Measurements from ENCODE around the gene LRRC61. TPM values are rescaled to one million over a fixed set of nuclear protein-coding genes. Genes with fewer than 3 reads are reported as not detected.

The LRRC61 gene
- total RNA-seq, 2 experiments from 2014 or later: 3.1 to 5.0 TPM

GRCh38 chr7:150321788-150322113 lies 1.4 kb upstream of the LRRC61 start:
- Histone ChIP-seq H3K4me3 (ENCODE audit: low read length) (no peak overlapping the region), H3K27ac (ENCODE audit: low read depth in 1 of 2, low read length in 2 of 2) (no peak overlapping the region), H3K27me3 (ENCODE audit: control insufficient read depth in 1 of 2, insufficient read depth in 2 of 2, low read length in 2 of 2) (no peaks in the 10 kb centered on the region), H3K36me3 (ENCODE audit: insufficient read depth, low read length) (peaks cover 8% of the 10 kb centered on the region), H3K4me1 (ENCODE audit: insufficient read depth, low read length) (peaks cover 42% of the 10 kb centered on the region), H3K9me3 (ENCODE audit: control insufficient read depth in 1 of 2, insufficient read depth in 1 of 2, low read length in 2 of 2) (no peaks in the 10 kb centered on the region)
- H3K4me3 Mint-ChIP-seq: peak overlapping the region; percentile 96
- peaks cover 36% of the 10 kb centered on the region for H3K36me3 Mint-ChIP-seq (ENCODE audit: low read depth)
- TF ChIP-seq CTCF (IDR thresholded peaks at IDR 0.05): no peak
- intact Hi-C loops (cut with DNase I, micrococcal nuclease): loop anchor here in 1 of 2 experiments (5.0 kb wide), 1 partner anchor 46 kb away; the partner anchor contains the start of gene REPIN1
- POLR2A ChIA-PET: no interaction called here
- H3K27me3 Mint-ChIP-seq: no peaks in the 10 kb centered on the region
- peaks cover 37% of the 10 kb centered on the region for H3K4me1 Mint-ChIP-seq (ENCODE audit: low read depth)
- no peak for ATAC-seq (ENCODE audit: poor library complexity)
- CTCF ChIA-PET: no interaction called here
- DNase-seq: no peak
- no peaks in the 10 kb centered on the region for H3K9me3 Mint-ChIP-seq
- peak overlapping the region; percentile 92 for H3K27ac Mint-ChIP-seq

- intact Hi-C loops (cut with DNase I, micrococcal nuclease): loop anchor here in 1 of 2 experiments (5.0 kb wide), 1 partner anchor 45 kb away; the partner anchor contains the start of gene REPIN1
- POLR2A ChIA-PET: no interaction called here
- peaks cover 11% of the 10 kb centered on the region for H3K36me3 ChIP-seq (ENCODE audit: insufficient read depth, low read length)
- ATAC-seq (ENCODE audit: poor library complexity) (peak; percentile 57), DNase-seq (peak in 9 of 14 experiments; percentile 15 to 78 (median 50))
- Mint-ChIP-seq H3K4me3 (peak overlapping the region; percentile 96), H3K27me3 (no peaks in the 10 kb centered on the region), H3K36me3 (ENCODE audit: low read depth) (peaks cover 41% of the 10 kb centered on the region), H3K4me1 (ENCODE audit: low read depth) (peaks cover 40% of the 10 kb centered on the region), H3K27ac (peak overlapping the region; percentile 92), H3K9me3 (no peaks in the 10 kb centered on the region)
- no peak for TF ChIP-seq CTCF (IDR thresholded peaks at IDR 0.05)
- H3K9me3 ChIP-seq (ENCODE audit: control insufficient read depth in 1 of 2, insufficient read depth in 1 of 2, low read length in 2 of 2): no peaks in the 10 kb centered on the region
- H3K4me1 ChIP-seq (ENCODE audit: insufficient read depth, low read length): peaks cover 42% of the 10 kb centered on the region
- peak overlapping the region; percentile 97 for H3K4me3 ChIP-seq (ENCODE audit: low read length)
- no peaks in the 10 kb centered on the region for H3K27me3 ChIP-seq (ENCODE audit: control insufficient read depth in 1 of 2, insufficient read depth in 2 of 2, low read length in 2 of 2)
- CTCF ChIA-PET: interaction anchor here (1.2 kb wide), 1 partner anchor 84 kb away, joined by 3 read pairs; no protein-coding TSS in a partner anchor
- H3K27ac ChIP-seq (ENCODE audit: low read depth in 1 of 2, low read length in 2 of 2): peak overlapping the region; percentile 77 to 79
Observed at GRCh38 chr7:150322114-150322832, 882 bp upstream of the LRRC61 start.

- H3K36me3 ChIP-seq (ENCODE audit: insufficient read depth, low read length): peaks cover 21% of the 10 kb centered on the region
- H3K36me3 Mint-ChIP-seq (ENCODE audit: low read depth): peaks cover 52% of the 10 kb centered on the region
- POLR2A ChIA-PET: interaction anchor here (1.5 kb wide), 1 partner anchor 83 kb away, joined by 5 read pairs; no protein-coding TSS in a partner anchor
- peak; percentile 37 for ATAC-seq (ENCODE audit: poor library complexity)
- H3K27ac Mint-ChIP-seq: peak overlapping the region; percentile 82
- H3K4me3 ChIP-seq (ENCODE audit: low read length): peak overlapping the region; percentile 97
- CTCF ChIA-PET: interaction anchor here (1.2 kb wide), 1 partner anchor 83 kb away, joined by 3 read pairs; no protein-coding TSS in a partner anchor
- intact Hi-C loops (cut with DNase I, micrococcal nuclease): loop anchor here in 1 of 2 experiments (5.0 kb wide), 1 partner anchor 43 kb away; the partner anchor contains the start of gene REPIN1
- H3K9me3 Mint-ChIP-seq: no peaks in the 10 kb centered on the region
- H3K27me3 ChIP-seq (ENCODE audit: control insufficient read depth in 1 of 2, insufficient read depth in 2 of 2, low read length in 2 of 2): no peaks in the 10 kb centered on the region
- H3K4me1 ChIP-seq (ENCODE audit: insufficient read depth, low read length): peaks cover 42% of the 10 kb centered on the region
- peak overlapping the region; percentile 96 for H3K4me3 Mint-ChIP-seq
- DNase-seq: peak in 1 of 14 experiments; percentile 9
- H3K9me3 ChIP-seq (ENCODE audit: control insufficient read depth in 1 of 2, insufficient read depth in 1 of 2, low read length in 2 of 2): no peaks in the 10 kb centered on the region
- H3K4me1 Mint-ChIP-seq (ENCODE audit: low read depth): peaks cover 42% of the 10 kb centered on the region
- peak overlapping the region; percentile 14 to 77 for H3K27ac ChIP-seq (ENCODE audit: low read depth in 1 of 2, low read length in 2 of 2)
- TF ChIP-seq CTCF (IDR thresholded peaks at IDR 0.05): no peak
- no peaks in the 10 kb centered on the region for H3K27me3 Mint-ChIP-seq
Observed at GRCh38 chr7:150323682-150324372, 672 bp downstream of the LRRC61 start.
